GM19438 (cell line): ENCODE measurements around the gene KRTAP5-1.

Source experiments
- ATAC-seq: cut with Tn5 transposase; IDR thresholded peaks from one replicate; pipeline ENCODE4 v1.9.1; 2021; ENCODE audit warnings: low read depth; ENCODE audit not compliant: unreplicated experiment

Gene KRTAP5-1

DNA sequence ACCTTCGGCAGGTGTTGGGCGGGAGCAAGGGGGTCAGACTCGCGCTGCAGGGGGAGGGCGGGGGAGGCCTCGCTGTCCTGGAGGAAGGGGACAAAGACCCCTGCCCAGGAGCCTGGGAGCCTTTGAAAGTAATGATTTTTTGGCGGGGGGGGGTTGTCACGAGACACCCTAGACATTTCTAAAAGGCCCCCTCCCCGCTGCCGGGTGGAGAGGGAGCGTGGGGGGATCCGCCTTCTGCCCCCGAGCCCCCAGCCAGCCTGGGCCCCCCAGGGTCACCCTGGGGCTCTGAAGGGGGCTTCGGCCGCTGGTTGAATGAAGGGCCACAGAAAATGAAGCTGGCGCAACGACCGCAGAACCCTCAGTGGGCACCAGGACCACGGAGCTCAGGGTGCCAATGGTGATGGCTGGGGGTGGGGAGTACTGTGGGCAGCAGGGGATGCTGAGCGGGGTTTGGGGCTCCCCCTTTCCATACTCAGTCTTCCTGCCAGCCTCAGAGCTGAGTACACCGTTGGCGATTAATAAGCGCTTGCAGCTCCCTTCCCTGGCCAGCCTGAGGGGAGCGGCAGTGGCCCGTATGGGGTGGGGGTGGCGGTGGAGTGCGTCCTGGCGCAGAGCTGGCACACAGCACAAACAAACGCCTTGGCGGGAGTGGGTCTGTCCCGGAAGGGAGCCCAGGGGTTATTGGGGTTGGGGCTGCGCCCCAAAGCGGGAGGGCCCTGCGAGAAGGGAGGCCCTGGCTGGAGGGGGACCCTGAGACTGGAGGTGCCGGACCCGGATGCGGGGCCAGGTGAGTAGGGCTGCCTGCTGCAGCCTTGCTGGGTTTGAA lies 11.8 kb downstream of the KRTAP5-1 start:
- ATAC-seq: no peak

DNA sequence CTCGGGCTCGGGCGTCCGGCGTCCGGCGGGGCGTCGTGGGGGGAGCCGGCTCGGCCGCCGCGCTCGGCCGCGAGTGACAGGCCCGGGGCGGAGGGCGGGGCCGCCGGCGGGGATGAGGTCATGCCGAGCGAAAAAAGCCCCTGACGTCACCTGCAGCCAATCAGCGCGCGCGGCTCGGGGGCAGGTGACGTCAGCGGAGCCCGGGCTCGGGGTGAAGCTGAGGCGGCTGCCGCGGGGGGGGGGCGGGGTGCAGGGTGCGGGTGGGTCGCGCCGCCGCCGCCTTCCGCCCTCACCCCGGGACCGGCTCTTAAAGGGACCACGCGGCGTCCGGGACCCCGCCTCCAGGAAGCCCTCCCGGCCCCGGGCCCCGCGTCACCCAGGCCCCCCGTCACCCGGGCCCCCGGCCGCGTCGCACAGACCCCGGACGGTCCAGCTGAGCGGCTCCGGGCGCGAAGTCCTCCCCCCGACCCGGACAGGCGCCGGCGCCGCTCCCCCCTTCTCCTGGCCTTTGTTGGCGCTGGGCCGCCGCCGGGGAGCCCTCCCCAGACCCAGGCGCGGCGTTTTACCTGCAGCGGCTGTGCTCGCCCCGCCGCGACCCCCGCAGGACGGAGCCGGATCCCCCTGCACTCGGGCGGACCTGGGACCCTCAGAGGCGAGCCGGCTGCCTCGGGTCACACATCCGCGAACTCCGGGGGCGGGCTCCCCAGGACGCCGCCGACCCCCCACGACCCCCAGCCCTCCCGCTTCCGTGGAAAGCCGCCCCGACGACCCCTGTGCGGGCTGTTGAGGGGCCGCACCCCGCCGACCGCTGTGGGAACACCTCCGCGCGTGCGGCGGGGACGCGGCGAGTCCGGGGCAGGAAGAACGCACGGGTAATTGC lies 12.6 kb downstream of the KRTAP5-1 start, which contains the start of gene DUSP8:
DUSP8 (minus strand) TSS at position 75 of the 880 bp plus-strand sequence. CDS start 6,445 bp downstream, outside the sequence.
- ATAC-seq: peak; percentile 53

DNA sequence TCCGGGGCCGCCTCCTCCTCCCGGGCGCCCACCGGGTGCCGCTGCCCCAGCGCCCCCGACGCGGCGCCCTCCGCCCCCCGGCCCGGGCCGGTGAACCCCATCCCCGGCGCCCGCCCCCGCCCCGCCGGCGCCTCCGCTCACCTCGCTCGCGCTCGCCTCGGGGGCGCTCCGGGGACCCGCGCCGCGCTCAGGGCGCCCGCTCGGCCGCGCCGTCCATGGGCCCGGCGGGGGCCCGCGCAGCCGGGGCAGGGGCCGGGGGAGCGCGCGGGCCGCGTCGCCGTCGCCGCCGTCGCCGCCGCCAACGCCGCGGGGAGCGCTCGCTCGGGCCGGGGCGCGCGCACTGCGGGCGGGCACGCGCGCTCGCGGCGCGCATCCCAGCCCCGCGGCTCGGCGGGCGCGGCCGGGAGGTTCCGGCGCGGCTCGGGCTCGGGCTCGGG lies 13.3 kb downstream of the KRTAP5-1 start:
- ATAC-seq: no peak

GRCh38 chr11:1570896-1571759 lies 14.0 kb downstream of the KRTAP5-1 start:
- no peak for ATAC-seq

- no peak for ATAC-seq
Measured at GRCh38 chr11:1570531-1570895, 14.6 kb downstream of the KRTAP5-1 start.

- ATAC-seq: no peak
Measured at GRCh38 chr11:1570001-1570453, 15.1 kb downstream of the KRTAP5-1 start.

DNA sequence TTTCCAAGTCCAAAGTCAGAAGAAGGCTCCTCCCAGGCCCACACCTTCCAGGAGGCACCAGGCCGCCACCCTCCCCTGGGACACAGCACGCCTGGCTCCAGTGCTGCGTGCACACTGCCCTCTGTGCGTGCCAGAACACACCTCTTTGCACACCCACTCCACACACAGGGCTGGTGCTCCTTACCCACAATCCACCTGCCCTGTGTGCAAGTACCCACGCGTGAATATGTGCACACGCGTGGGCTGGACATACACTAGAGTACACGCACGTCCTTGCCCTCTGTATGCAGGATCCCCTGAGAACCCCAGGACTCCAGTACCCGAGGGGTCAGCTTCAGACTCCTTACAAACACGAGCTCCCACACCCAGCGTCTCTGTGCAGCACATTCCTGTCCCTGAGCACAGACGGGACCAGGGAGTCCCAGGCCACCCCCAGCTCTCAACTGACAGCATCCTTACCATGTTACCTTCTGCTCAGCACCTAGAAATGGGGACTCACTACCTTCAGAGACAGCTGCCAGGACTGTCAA lies 15.8 kb downstream of the KRTAP5-1 start:
- no peak for ATAC-seq

DNA sequence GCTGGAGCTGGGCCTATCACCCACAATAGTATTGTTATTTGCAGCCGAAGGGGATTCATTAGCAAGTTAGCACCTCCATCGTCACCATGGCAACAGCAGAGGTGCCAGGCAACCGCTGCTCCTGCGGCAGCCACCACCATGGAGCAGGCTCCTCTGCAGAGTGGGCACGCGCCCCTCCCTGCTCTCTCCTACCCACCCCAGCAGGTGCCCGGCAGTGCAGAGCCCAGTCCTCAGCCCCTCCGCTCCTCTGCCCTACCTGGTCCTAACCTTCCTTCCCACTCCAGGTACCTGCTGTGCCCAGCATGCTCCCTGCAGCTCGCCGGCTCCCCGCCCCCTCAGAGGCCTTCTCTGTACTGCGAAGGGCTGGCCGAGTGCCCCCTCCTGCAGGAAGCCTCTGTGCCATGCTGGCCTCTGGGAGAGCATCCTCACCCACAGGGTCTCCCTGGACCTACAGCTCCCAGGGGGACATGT lies 16.6 kb downstream of the KRTAP5-1 start:
- no peak for ATAC-seq

GRCh38 chr11:1567721-1568100 lies 17.4 kb downstream of the KRTAP5-1 start:
- no peak for ATAC-seq

DNA sequence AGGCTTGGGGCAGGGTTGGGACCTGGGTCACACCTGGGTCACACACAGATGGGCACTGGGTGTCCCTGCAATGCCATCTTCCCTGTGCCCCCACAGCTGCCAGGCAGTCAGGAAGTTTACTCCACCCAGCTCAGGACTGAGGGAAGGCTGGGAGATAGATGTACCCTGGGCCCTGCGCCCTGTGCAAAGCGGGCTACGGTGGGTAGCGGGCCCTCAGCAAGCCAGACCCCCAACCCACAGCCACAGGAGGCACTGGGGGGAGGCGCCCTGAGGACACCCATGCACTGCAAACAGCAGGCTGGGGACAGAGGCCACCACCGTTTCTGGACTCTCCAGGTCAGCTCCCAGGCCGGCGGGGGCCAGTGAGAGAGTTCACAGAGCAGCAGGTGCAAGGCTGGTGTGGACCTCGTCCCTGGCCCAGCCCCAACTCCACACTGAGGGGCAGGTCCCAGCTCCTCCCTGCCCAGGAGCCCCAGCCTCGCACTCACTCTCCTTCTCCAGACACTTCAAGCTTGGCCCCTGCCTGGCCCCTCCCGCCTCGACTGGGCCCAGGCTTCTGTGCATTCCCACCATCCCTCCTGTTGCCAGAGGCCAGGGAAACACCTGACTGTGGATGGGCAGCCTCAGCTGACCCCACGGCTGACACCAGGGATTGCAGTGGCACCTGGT lies 17.9 kb downstream of the KRTAP5-1 start:
- no peak for ATAC-seq

DNA sequence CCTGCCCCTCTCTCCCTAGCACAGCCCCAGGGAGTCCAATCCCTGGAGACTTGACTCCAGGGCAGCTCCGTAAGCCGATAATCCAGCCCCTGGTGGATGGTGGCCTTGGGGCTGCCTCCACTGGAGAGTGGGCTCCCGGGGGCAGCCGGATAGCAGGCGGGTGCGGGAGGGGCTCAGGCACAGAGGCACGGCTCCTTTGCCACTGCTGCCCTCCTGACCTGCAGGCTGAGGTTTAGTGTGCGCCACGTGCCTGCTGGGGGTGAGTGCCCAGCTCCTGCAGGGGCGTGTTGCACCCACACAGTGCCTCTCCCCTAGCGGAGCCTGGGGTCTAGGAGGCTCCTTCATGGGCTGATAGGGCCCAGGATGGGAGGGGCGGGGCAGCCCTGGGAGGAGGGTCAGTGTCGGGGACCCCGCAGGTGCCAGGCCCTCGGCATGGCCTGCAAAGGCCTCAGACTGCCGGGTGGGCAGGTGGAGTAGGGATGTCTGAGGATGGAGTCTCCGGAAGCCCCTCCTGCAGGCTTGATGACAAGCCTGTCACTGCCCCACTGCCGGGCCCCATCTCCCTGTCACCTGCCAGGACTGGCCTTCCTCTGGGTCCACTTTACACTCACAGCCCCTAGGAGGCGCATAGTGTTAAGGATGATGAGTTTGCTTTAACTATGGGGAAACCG lies 18.6 kb downstream of the KRTAP5-1 start:
- no peak for ATAC-seq

- ATAC-seq: no peak
Measured at GRCh38 chr11:1565904-1566247, 19.2 kb downstream of the KRTAP5-1 start.

GRCh38 chr11:1565173-1565903 lies 19.7 kb downstream of the KRTAP5-1 start:
- no peak for ATAC-seq

DNA sequence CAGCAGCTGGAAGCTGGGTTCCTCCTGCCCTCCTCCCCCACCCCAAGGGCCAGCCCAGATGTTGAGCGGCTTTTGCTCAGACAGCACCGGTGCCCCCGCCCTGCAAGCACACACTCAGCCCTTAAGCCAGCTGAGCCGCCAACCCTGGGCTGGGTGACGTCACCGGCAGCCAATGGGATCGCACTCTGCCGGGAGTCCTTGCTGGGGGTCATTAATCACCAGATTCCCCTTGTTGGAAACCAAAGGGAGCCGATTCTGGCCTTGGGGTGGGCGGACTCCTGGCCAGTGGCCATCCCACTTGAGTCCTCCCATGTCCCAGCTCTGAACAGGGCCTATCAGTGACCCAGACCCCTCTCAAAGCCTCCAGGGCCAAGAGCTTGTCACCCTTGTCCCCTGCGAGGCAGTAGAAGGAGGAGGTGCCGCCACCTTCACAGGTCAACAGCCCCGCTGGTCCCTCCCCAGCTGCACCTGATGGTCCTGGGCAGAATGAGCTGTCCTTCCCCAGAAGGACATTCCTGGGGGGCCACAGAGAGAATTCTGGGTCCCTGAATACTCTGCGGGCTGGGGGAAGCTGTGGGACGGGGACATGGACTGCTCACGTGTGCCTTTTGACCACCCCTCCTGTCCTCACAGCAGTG lies 20.4 kb downstream of the KRTAP5-1 start:
- no peak for ATAC-seq

DNA sequence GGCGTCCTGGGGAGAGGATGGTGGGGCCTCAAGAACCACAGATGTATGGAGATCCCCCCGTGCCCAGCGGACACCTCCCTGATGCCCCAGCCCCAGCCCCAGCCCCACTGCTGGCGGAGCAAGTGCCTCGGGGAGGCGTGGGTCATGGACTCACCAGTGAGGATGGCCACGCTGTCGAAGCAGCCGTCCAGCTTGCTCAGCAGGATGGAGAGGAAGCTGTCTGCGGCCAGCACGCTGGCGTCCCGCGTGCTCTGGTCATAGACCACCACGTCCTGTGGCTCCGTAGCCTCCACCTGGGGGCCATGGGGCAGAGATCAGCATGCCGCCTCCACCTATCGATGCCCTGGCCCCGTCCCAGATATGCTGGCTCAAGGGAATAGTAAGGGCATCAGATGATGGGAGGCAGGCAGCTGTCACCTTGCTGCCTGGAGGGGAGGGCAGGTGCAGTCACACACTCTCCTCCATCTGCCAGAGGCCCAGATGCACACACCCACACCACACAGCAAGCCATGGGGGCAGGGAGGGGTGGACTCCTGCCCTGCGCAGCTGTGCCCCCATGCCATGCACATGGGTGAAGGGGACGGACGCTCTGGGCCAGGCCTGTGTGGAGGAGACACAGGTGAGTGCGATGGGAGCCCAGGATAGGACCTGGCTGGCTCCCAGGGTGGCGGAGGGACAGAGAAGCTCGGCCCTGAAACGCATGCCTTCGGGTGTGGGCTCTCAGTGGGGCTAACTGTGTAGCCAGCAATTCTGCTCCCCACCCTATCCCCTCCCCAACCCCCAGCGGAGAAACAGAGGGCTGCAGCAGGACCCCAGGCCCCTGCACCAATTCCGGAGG lies 21.2 kb downstream of the KRTAP5-1 start:
- no peak for ATAC-seq

GRCh38 chr11:1563149-1563638 lies 21.9 kb downstream of the KRTAP5-1 start:
- no peak for ATAC-seq
